Ovary (tissue), 9 donors: ENCODE measurements around the gene POLR2I. TPM values are rescaled to one million over a fixed set of nuclear protein-coding genes. Genes with fewer than 3 reads are reported as not detected.

Source experiments
- DNase-seq, 5 donors: peaks; one replicate each; pipeline ENCODE4 v3.0.0-alpha.2; 2019 to 2020
- H3K27ac ChIP-seq, 2 donors: fragments of 200-600 bp; one replicate each; pipeline versions ENCODE4 v1.5.1 to v1.8.0; 2019 to 2022
- H3K27me3 ChIP-seq: fragments of 200-600 bp; one replicate; pipeline ENCODE4 v1.8.0; 2022
- H3K36me3 ChIP-seq: fragments of 200-600 bp; sonication (generic); one replicate; pipeline ENCODE4 v1.5.1; 2019
- H3K4me1 ChIP-seq: one replicate; pipeline ENCODE4 v1.8.1; 2013; ENCODE audit warnings: mild to moderate bottlenecking, moderate library complexity; ENCODE audit not compliant: insufficient read depth
- H3K4me3 ChIP-seq: fragments of 200-600 bp; sonication (generic); one replicate; pipeline ENCODE4 v1.5.1; 2017
- H3K9me3 ChIP-seq, 2 donors: fragments of 200-600 bp in 1 of 2; sonication (generic) in 1 of 2; one replicate each; pipeline versions ENCODE4 v1.5.1 to v1.8.1; 2013 to 2019; ENCODE audit warnings: mild to moderate bottlenecking in 1 of 2, moderate library complexity in 1 of 2
- EP300 ChIP-seq: sonication (generic); formaldehyde crosslinking; IDR thresholded peaks from one replicate; pipeline ENCODE4 v1.6.1; 2017; ENCODE audit warnings: antibody characterized with exemption
- POLR2A ChIP-seq: fragments of 450-650 bp; IDR thresholded peaks from one replicate; pipeline ENCODE4 v1.6.1; 2017; ENCODE audit warnings: antibody characterized with exemption, mild to moderate bottlenecking, moderate library complexity
- WGBS, 3 donors: extraction: QIAGEN DNeasy Blood & Tissue Kit in 1 of 3; methylation state at CpG; one replicate each; pipeline versions ENCODE4 v1.1.5 to v1.1.7; 2013 to 2017; 5-methylcytosine and 5-hydroxymethylcytosine counted together
- intact Hi-C, 4 donors: fragments of 100-400 bp; cut with DNase I; formaldehyde crosslinking; loops; one replicate each; pipeline versions ENCODE4 v1.11.0 to v1.15.1; 2022 to 2023
- polyA plus RNA-seq, 2 donors: library from polyadenylated mRNA; stranded (reverse); fragments of 200-250 nt in 1 of 2; fragments of 350-450 nt in 1 of 2; fragmentation: Illumina TruSeq in 1 of 2; extraction: RNeasy Lipid Tissue Mini Kit (QIAGEN cat#74804) in 1 of 2; gene quantifications; one replicate each; pipeline ENCODE4 v1.2.3, GENCODE V29; 2013 to 2014
- total RNA-seq, 7 donors: library from RNA; depleted of rRNA in 2 of 7; stranded (reverse); fragments of >200 nt in 2 of 7; fragmentation: NEBNext Ultra II Directional in 3 of 7; extraction: Animal tissue kit (Norgen Biotek cat#: 25700) in 3 of 7; gene quantifications; one replicate each; pipeline versions ENCODE4 v1.1.0 to v1.2.4, GENCODE V29; 2016 to 2023
- TF ChIP-seq, protein P1 (sequence below), 3 donors: fragments of 450-650 bp in 2 of 3; fragments of 200-600 bp in 1 of 3; IDR thresholded peaks; one replicate each; pipeline versions ENCODE4 v1.5.1 to v1.8.0; 2016 to 2022; ENCODE audit warnings: antibody characterized with exemption in 3 of 3, mild to moderate bottlenecking in 1 of 3
- donor health status: DM: no; HTN: no; CAD: no; lungs with moderate emphysema.
- donor health status: DM: no; HTN: no; CAD: no.
- donor health status: Bipolar disorder and iron deficiency.
- donor health status: DM: yes; HTN: yes; CAD: no.
- donor health status: DM: no; HTN: no; CAD: no.
- donor health status: DM: yes; HTN: yes; CAD: no.

The POLR2I gene
- total and polyA plus RNA-seq, 9 donors: 49.4 to 84.8 (median 70.0) TPM

GRCh38 chr19:36100476-36100875 is 14.2 kb downstream of the POLR2I start:
- no peaks in the 10 kb centered on the region for H3K9me3 ChIP-seq
- TF ChIP-seq POLR2A: no peak
- no peak for TF ChIP-seq EP300
- TF ChIP-seq, protein P1, sequence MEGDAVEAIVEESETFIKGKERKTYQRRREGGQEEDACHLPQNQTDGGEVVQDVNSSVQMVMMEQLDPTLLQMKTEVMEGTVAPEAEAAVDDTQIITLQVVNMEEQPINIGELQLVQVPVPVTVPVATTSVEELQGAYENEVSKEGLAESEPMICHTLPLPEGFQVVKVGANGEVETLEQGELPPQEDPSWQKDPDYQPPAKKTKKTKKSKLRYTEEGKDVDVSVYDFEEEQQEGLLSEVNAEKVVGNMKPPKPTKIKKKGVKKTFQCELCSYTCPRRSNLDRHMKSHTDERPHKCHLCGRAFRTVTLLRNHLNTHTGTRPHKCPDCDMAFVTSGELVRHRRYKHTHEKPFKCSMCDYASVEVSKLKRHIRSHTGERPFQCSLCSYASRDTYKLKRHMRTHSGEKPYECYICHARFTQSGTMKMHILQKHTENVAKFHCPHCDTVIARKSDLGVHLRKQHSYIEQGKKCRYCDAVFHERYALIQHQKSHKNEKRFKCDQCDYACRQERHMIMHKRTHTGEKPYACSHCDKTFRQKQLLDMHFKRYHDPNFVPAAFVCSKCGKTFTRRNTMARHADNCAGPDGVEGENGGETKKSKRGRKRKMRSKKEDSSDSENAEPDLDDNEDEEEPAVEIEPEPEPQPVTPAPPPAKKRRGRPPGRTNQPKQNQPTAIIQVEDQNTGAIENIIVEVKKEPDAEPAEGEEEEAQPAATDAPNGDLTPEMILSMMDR (IDR thresholded peaks at IDR 0.05): no peak
- H3K4me1 ChIP-seq: no peaks in the 10 kb centered on the region
- no peak overlapping the region for H3K4me3 ChIP-seq
- no peaks in the 10 kb centered on the region for H3K27me3 ChIP-seq
- intact Hi-C loops: no loop called here
- WGBS, 3 donors: 81 to 97% (median 85%) methylated on average over 4 to 5 of the region's 5 CpGs
- no peak for DNase-seq
- H3K36me3 ChIP-seq: no peaks in the 10 kb centered on the region
- no peak overlapping the region for H3K27ac ChIP-seq

DNA sequence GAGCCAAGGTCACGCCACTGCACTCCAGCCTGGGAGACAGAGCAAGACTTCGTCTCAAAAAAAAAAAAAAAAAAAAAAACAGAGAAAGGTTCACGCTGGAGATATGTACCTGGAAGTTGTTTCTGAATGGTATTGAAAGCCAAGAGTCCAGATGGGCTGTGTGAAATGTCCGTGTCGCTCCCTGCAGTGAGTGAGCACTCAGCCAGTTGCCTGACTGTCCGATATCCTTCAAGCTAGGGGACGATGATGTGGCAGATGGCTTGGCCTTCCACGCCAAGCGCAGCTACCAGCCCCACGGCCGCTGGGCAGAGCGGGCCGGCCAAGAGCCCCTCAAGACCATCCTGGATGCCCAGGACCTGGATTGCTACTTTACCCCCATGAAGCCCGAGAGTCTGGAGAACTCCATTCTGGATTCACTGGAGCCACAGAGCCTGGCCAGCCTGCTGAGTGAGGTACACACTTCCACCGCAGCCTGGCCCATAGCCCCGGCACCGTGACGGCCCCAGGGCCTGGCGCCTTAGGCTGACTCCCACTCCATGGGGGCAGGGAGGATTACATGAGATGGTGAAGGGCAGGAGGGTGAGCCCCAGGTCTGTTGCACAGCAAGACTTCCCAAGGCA is 15.4 kb downstream of the POLR2I start:
- intact Hi-C loops: no loop called here
- no peak overlapping the region for H3K27ac ChIP-seq
- H3K9me3 ChIP-seq: no peaks in the 10 kb centered on the region
- no peak for DNase-seq
- H3K36me3 ChIP-seq: no peaks in the 10 kb centered on the region
- no peaks in the 10 kb centered on the region for H3K27me3 ChIP-seq
- no peak overlapping the region for H3K4me3 ChIP-seq
- WGBS, 3 donors: 82 to 86% (median 84%) methylated on average over 18 to 19 of the region's 19 CpGs
- H3K4me1 ChIP-seq: no peaks in the 10 kb centered on the region
- TF ChIP-seq POLR2A: no peak
- TF ChIP-seq, protein P1 (IDR thresholded peaks at IDR 0.05): no peak
- no peak for TF ChIP-seq EP300

- H3K4me1 ChIP-seq: no peaks in the 10 kb centered on the region
- no peak overlapping the region for H3K4me3 ChIP-seq
- H3K27ac ChIP-seq: no peak overlapping the region
- 84 to 92% (median 90%) methylated on average over 6 of the region's 6 CpGs for WGBS, 3 donors
- intact Hi-C loops: no loop called here
- TF ChIP-seq POLR2A (no peak), EP300 (no peak)
- TF ChIP-seq, protein P1 (IDR thresholded peaks at IDR 0.05): no peak
- no peaks in the 10 kb centered on the region for H3K9me3 ChIP-seq
- H3K36me3 ChIP-seq: no peaks in the 10 kb centered on the region
- H3K27me3 ChIP-seq: no peaks in the 10 kb centered on the region
- DNase-seq: no peak
Observed at GRCh38 chr19:36097036-36097435, 17.6 kb downstream of the POLR2I start.

- intact Hi-C loops: no loop called here
Observed at GRCh38 chr19:36093687-36094086, 21.0 kb downstream of the POLR2I start.

More at GRCh38 chr19:36093687-36094086, 21.0 kb downstream of the POLR2I start:
- no peaks in the 10 kb centered on the region for H3K27me3 ChIP-seq
- no peak for DNase-seq
- no peaks in the 10 kb centered on the region for H3K9me3 ChIP-seq
- no peak overlapping the region for H3K4me3 ChIP-seq
- TF ChIP-seq, protein P1 (IDR thresholded peaks at IDR 0.05): no peak
- TF ChIP-seq EP300 (no peak), POLR2A (no peak)
- 42 to 70% (median 52%) methylated on average over 6 of the region's 6 CpGs for WGBS, 3 donors
- H3K4me1 ChIP-seq: no peaks in the 10 kb centered on the region
- no peaks in the 10 kb centered on the region for H3K36me3 ChIP-seq
- no peak overlapping the region for H3K27ac ChIP-seq
